SK-N-SH (cell line): ENCODE measurements around the gene PTK6.

Experiments used
- ELF1 ChIP-seq: IDR thresholded peaks from 2 replicates; pipeline ENCODE4 v1.4.0; 2012
- FOXJ3 ChIP-seq: sonication (generic); formaldehyde crosslinking; IDR thresholded peaks from 2 replicates; pipeline ENCODE4 v1.5.1; 2020; ENCODE audit warnings: mild to moderate bottlenecking, missing genetic modification reagents
- POLR2AphosphoS5 ChIP-seq: IDR thresholded peaks from 2 replicates; pipeline ENCODE4 v1.6.1; 2012; ENCODE audit warnings: low read depth, low read length
- RXRA ChIP-seq: IDR thresholded peaks from 2 replicates; pipeline ENCODE4 v1.4.0; 2012; ENCODE audit warnings: low read depth, mild to moderate bottlenecking, borderline replicate concordance
- TF ChIP-seq, protein P1 (sequence below): fragments of 200-600 bp; sonication (generic); IDR thresholded peaks from 2 replicates; pipeline ENCODE4 v1.6.1; 2017; ENCODE audit warnings: antibody characterized with exemption, mild to moderate bottlenecking, moderate library complexity
- TF ChIP-seq, protein P2 (sequence below): IDR thresholded peaks from 2 replicates; pipeline ENCODE4 v1.6.1; 2012; ENCODE audit warnings: mild to moderate bottlenecking, low read depth, low read length, moderate library complexity

DNA sequence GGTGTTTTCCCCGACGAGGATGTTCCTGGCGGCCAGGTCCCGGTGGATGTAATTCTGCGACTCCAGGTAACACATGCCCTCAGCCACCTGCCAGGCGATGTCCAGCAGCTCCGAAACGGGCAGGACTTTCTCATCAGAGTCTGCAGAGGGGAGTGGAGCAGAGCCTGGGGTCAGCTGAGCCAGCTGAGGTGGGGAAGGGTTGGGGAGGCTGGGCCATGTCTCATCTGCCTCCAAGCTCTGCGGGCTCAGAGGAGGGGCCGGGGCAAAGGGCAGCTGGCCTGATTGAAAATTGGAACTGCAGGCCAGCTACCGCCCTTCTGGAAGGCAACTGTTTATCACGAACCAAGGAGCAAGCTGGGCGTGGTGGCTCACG, 6.4 kb downstream of the PTK6 start:
- TF ChIP-seq POLR2AphosphoS5 (no peak), ELF1 (no peak), FOXJ3 (CRISPR knock-in tag) (no peak), RXRA (no peak)
- TF ChIP-seq, protein P1, sequence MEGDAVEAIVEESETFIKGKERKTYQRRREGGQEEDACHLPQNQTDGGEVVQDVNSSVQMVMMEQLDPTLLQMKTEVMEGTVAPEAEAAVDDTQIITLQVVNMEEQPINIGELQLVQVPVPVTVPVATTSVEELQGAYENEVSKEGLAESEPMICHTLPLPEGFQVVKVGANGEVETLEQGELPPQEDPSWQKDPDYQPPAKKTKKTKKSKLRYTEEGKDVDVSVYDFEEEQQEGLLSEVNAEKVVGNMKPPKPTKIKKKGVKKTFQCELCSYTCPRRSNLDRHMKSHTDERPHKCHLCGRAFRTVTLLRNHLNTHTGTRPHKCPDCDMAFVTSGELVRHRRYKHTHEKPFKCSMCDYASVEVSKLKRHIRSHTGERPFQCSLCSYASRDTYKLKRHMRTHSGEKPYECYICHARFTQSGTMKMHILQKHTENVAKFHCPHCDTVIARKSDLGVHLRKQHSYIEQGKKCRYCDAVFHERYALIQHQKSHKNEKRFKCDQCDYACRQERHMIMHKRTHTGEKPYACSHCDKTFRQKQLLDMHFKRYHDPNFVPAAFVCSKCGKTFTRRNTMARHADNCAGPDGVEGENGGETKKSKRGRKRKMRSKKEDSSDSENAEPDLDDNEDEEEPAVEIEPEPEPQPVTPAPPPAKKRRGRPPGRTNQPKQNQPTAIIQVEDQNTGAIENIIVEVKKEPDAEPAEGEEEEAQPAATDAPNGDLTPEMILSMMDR: no peak
- TF ChIP-seq, protein P2, sequence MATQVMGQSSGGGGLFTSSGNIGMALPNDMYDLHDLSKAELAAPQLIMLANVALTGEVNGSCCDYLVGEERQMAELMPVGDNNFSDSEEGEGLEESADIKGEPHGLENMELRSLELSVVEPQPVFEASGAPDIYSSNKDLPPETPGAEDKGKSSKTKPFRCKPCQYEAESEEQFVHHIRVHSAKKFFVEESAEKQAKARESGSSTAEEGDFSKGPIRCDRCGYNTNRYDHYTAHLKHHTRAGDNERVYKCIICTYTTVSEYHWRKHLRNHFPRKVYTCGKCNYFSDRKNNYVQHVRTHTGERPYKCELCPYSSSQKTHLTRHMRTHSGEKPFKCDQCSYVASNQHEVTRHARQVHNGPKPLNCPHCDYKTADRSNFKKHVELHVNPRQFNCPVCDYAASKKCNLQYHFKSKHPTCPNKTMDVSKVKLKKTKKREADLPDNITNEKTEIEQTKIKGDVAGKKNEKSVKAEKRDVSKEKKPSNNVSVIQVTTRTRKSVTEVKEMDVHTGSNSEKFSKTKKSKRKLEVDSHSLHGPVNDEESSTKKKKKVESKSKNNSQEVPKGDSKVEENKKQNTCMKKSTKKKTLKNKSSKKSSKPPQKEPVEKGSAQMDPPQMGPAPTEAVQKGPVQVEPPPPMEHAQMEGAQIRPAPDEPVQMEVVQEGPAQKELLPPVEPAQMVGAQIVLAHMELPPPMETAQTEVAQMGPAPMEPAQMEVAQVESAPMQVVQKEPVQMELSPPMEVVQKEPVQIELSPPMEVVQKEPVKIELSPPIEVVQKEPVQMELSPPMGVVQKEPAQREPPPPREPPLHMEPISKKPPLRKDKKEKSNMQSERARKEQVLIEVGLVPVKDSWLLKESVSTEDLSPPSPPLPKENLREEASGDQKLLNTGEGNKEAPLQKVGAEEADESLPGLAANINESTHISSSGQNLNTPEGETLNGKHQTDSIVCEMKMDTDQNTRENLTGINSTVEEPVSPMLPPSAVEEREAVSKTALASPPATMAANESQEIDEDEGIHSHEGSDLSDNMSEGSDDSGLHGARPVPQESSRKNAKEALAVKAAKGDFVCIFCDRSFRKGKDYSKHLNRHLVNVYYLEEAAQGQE: no peak
